ENCODE measurements around the gene DACH2. TPM values are rescaled to one million over a fixed set of nuclear protein-coding genes. Genes with fewer than 3 reads are reported as not detected.

Gene DACH2
- total and polyA plus RNA-seq, 9 of the 15 experiments (the other 6 are each of a cell fraction or from before 2014, with no cell fraction given): not detected

- no peak for TF ChIP-seq CTCF (IDR thresholded peaks at IDR 0.05 in 2 of 3, conservative IDR thresholded peaks at IDR 0.05 in 1 of 3; ENCODE audit: insufficient read depth in 2 of 3, low read depth in 1 of 3, low read length in 3 of 3)
- TF ChIP-seq, protein P1, sequence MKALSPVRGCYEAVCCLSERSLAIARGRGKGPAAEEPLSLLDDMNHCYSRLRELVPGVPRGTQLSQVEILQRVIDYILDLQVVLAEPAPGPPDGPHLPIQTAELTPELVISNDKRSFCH (CRISPR knock-in tag; IDR thresholded peaks at IDR 0.05): no peak
- TF ChIP-seq, protein P1 (tag; IDR thresholded peaks at IDR 0.05): no peak
- no peak for TF ChIP-seq FOS (IDR thresholded peaks at IDR 0.05; ENCODE audit: extremely low read depth, insufficient read length)
- no peak for TF ChIP-seq ZBTB34 (CRISPR knock-in tag; IDR thresholded peaks at IDR 0.05)
- no peak for TF ChIP-seq PCBP2 (IDR thresholded peaks at IDR 0.05; ENCODE audit: low read depth, low read length, poor library complexity, severe bottlenecking)
- no peak for TF ChIP-seq JUNB (CRISPR knock-in tag; conservative IDR thresholded peaks at IDR 0.05)
- no peak for TF ChIP-seq ZHX1 (conservative IDR thresholded peaks at IDR 0.05; ENCODE audit: low read length)
- TF ChIP-seq ZNF780A (CRISPR knock-in tag; IDR thresholded peaks at IDR 0.05): no peak
These were observed 6.3 kb downstream of the DACH2 start (continued) for GRCh38 chrX:86154553-86154952.

Measured in K562 (cell line).